COLO668 (cell line): Measurements from ENCODE around the gene BAIAP2.
"Not testable (repeated sequence)": the region's sequence is repeated elsewhere in the genome, so short reads cannot be mapped to it uniquely, and the experiment has no call there.

Source experiments
- DNase-seq: peaks from one replicate; lab custom pipeline; 2025; ENCODE audit not compliant: unreplicated experiment; lab: John Stamatoyannopoulos, UW

Gene BAIAP2

DNA sequence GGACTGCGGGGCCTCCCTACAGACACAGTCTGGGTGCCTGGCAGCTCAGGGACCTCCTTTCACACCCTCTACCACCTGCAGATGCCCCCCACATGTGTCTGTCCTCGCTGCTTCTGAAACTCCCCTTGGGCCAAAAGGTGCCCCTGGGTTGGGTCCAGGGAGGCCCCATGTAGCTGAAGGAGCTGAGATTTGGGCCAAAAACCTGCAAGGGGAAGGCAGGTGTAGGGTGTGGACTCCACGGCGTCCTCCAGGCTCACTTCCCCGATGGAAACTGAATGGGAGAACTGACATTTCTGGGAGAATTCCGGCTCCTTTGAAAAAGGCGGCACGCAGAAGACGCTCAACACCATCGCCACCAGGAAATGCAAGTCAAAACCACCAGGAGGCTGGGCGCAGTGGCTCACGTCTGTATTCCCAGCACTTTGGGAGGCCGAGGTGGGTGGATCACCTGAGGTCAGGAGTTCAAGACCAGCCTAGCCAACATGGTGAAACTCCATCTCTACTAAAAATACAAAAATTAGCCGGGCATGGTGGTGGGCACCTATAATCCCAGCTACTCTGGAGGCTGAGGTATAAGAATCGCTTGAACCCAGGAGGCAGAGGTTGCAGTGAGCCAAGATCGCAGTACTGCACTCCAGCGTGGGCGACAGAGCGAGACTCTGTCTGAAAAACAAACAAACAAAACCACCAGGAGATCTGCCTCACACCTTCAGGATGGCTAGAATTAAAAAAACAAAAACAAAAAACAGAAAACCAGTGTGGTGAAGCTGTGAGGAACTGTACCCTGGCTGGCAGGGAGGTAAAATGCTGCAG lies 13.2 kb upstream of the BAIAP2 start:
- no peak for DNase-seq

DNA sequence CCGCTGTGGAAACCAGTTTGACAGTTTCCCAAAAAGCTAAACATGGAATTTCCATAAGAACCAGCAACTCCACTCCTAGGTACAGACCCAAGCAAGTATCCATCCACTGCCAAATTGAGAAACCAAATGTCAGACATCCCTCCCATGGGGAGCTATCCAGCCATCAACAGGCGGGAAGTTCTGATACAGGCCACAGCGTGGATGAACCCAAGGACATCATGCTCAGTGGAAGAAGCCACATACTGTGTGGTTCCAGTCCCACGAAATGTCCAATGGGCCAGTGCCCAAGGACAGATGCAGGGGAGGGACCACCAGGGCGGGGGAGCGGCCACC lies 12.6 kb upstream of the BAIAP2 start:
- DNase-seq, result no peak

- DNase-seq, result no peak
Measured at GRCh38 chr17:81025065-81025740, 9.7 kb upstream of the BAIAP2 start.

DNA sequence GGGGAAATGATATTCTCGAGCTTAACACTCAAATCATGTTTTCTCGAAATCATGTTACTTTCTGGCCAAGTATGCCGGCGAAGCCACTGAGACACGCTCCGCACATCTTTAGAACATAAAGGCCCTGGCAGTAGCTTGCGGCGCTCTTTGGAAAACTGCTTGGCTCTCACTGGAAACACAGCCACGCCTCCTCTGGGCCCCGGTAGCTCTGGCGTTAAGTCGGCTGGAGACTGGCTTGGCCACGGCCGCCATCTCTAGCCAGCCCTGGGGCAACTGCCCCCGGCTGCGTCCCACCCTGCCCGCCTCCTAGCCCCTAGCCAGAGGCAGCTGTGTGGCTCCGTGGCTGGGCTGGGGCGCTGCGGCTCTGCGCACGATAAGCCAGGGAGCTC lies 9.2 kb upstream of the BAIAP2 start:
- no peak for DNase-seq

DNA sequence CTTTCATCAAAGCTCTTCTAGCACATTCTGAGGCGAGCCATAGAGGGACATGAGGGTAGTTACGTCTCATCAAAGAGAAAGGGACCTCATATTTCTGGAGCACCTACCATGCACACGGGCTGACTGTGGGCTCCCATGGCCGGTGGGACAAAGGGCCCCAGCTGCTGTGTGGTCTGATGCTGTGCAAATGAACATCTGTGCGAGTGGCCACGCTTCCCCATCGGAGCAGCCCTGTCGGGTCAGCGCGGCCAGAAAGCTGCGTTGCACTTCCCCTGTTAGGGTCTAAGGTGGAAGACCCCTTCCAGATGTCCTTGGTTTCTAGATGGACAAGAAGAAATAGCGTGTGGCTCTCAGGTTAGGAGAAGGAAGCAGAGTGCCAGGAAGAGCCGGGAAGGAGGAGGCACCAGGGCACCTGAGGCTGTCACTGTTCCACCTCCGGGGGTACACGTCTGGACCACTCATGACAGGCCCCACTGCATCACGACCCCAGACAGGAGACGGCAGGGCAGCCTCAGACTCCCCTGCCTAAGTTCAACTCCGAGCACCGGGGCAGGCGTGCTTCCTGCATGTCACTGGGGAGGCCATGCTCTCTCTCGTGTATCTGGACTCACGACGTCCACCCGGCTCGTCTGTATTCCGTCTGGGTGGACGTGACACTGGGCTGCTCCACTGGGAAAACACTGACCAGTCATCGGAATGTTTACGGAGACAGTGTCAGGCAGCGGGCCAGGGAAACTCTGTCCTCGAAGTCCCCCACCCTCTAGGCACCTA lies 8.5 kb upstream of the BAIAP2 start:
- DNase-seq, result no peak

GRCh38 chr17:81027038-81027437 lies 7.9 kb upstream of the BAIAP2 start:
- peak; percentile 14 for DNase-seq

DNA sequence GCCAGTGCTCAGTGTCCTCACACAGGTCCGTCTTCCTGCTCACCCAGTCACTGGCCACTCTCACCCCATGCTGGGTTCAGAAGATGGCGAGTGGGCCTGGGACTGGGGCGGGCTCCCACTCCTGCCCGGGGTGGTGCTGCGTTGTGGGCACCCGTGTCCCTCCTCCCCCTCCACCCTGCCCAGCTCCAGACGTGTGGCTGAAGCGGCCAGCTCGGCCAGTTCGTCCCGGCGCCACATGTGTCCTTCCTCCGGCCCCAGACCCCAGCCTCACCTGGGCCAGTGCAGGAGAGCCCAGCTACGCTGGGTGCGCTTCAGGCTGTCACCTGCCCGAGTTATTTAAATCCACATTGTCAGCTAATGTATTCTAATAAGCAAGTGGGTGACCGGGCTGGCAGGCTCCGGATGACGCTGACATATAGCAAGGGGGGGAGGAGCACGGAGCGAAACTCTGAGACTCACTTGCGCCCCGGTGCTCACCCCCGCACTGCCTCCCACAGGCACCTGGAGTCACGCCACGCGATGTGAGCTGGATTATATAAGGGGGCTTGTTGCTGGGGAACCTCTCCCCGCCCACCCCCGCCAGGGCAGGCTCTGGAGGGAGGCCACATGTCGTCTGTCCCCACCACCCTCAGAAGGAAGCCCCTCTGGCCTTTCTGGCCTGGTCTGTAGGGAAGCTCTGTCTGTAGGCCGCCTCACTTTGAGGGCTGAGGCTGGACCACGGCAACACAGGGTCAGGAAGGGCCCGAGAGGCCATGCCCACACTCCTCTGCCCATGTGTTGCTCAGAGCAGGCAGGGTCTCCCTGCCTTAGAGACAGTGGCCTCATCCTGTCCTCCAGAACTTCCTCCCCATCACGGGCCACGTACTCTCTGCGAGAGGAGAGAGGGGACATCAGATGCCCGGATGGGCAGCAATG lies 7.1 kb upstream of the BAIAP2 start:
- DNase-seq, result no peak

DNA sequence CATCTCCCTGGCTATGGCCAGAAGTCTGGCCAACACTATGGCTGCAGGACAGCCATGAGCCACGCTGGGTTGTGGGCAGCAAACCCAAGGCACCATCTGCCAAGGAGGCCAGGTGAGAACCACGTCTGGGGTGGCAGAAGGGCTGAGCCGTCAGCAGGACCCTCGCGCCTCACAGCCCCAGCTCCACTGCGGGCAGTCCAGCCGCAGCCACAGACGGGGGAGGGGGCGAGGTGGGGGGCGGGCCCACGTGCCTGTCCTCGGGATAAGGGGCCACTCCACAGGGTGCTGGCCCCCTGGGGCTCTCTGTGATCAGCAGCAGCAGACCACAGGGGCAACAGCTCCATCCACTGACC lies 6.5 kb upstream of the BAIAP2 start:
- DNase-seq, result no peak

- no peak for DNase-seq
Measured at GRCh38 chr17:81029859-81030258, 5.1 kb upstream of the BAIAP2 start.

- not testable (repeated sequence) for DNase-seq
Measured at GRCh38 chr17:81030312-81030711, 4.6 kb upstream of the BAIAP2 start.

DNA sequence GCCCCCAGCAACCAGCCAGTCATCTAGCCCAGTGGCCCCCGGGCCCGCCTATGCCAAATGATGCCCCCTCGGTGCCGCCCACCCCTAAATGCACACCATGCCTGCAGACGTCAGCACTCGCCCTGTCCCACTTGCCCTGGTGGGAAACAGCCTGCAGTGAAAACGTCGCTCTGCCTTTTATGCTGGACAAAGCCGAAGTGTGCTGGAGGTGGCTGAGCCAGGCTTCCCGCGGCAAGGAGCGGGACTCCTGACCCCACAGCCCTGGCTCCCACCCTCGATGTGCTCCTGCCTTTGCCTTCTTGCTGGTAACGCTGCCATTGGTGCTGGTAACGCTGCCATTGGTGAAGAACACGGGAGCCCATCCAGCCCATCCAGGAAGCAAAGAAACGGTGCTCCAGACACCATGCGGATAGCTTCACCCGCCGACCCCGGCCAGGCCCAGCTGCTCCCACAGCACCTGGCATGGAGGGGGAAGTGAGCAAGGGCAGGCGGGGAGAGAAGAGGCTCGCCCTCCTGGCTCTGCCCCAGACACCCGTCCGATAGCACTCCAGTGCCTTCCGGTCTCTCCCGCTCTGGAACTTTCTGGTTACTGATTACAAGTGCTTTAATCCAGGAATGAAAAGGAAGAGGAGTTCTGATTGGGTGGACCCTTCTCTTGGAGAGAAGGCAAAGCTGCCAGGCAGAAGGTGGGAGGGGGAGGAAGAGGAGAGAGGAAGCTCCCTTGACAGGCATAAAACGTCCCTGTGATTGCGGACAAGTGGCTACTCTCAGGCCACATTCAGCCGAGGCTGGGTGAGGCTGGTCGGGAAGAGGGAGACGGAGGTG lies 4.0 kb upstream of the BAIAP2 start:
- peak; percentile 18 for DNase-seq

GRCh38 chr17:81031566-81032550 lies 3.1 kb upstream of the BAIAP2 start:
- no peak for DNase-seq

GRCh38 chr17:81032641-81033480 lies 2.1 kb upstream of the BAIAP2 start:
- no peak for DNase-seq

DNA sequence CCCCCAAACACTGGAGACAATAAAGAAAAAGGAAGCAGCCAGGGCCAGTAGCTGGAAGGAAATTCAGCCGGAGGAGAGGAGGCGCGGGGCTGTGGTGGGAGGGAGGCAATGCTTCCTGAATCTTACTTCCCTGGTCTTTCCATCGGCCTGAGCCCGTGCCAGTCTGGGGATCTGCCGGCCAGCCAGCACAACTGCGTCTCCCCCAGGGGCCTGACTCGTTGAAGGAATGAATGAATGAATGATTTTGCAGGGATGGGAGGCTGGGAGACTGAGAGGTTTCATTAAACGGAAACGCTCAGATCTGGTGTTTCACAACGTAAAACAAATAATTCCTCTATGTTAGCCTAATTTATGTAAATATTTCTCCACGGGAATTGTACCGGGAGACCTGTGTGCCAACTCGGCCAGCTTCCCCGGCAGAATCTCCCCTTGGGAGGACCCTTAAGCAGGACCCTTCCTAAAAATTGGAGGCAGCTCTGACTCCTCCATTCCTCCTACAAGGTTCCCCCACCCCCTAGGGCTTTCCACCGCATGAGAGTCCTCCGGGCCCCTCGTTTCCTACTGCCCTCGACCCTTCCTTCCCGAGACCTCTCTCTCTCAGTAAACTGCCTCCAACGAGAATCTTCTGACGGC lies 1.3 kb upstream of the BAIAP2 start:
- no peak for DNase-seq

GRCh38 chr17:81034168-81034777 lies 678 bp upstream of the BAIAP2 start:
- no peak for DNase-seq

GRCh38 chr17:81035521-81036196 lies 708 bp downstream of the BAIAP2 start:
- peak; percentile 19 for DNase-seq
